DND-41 (cell line): Measurements from ENCODE around the gene DENND2A.

Source experiments
- CTCF ChIP-seq: IDR thresholded peaks from 2 replicates; pipeline ENCODE4 v1.5.1; 2012; ENCODE audit warnings: borderline replicate concordance, low read length, moderate library complexity, mild to moderate bottlenecking; ENCODE audit not compliant: poor library complexity, severe bottlenecking; ENCODE audit errors: extremely low read depth
- EZH2 ChIP-seq: IDR thresholded peaks from 3 replicates; pipeline ENCODE4 v1.6.1; 2012; ENCODE audit warnings: borderline replicate concordance, low read depth, mild to moderate bottlenecking, moderate library complexity, low read length, inconsistent platforms; ENCODE audit not compliant: severe bottlenecking

DNA sequence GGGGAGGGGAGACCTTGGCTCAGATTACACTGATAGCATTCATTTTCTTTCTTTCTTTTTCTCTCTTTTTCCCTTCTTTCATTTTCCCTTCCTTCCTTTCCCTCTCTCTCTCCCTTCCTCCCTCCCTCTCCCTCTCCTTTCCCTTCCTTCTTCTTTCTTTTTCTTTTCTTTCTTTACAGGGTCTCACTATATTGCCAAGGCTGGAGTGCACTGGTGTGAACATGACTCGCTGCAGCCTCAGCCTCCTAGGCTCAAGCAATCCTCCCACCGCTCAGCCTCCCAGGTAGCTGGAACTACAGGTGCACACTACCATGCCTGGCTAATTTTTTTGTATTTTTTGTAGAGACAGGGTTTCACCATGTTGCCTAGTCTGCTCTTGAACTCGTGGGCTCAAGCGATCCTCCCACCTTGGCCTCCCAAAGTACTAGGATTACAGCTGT, 88.4 kb downstream of the DENND2A start:
- TF ChIP-seq CTCF: no peak
- no peak for TF ChIP-seq EZH2
